ENCODE results near the gene AGFG2.
A peak's percentile ranks its signal among the peaks of the same experiment; 100 is the strongest.

AGFG2 gene

GRCh38 chr7:100489824-100490223 is 49.2 kb upstream of the AGFG2 start:
- TF ChIP-seq, protein P1, sequence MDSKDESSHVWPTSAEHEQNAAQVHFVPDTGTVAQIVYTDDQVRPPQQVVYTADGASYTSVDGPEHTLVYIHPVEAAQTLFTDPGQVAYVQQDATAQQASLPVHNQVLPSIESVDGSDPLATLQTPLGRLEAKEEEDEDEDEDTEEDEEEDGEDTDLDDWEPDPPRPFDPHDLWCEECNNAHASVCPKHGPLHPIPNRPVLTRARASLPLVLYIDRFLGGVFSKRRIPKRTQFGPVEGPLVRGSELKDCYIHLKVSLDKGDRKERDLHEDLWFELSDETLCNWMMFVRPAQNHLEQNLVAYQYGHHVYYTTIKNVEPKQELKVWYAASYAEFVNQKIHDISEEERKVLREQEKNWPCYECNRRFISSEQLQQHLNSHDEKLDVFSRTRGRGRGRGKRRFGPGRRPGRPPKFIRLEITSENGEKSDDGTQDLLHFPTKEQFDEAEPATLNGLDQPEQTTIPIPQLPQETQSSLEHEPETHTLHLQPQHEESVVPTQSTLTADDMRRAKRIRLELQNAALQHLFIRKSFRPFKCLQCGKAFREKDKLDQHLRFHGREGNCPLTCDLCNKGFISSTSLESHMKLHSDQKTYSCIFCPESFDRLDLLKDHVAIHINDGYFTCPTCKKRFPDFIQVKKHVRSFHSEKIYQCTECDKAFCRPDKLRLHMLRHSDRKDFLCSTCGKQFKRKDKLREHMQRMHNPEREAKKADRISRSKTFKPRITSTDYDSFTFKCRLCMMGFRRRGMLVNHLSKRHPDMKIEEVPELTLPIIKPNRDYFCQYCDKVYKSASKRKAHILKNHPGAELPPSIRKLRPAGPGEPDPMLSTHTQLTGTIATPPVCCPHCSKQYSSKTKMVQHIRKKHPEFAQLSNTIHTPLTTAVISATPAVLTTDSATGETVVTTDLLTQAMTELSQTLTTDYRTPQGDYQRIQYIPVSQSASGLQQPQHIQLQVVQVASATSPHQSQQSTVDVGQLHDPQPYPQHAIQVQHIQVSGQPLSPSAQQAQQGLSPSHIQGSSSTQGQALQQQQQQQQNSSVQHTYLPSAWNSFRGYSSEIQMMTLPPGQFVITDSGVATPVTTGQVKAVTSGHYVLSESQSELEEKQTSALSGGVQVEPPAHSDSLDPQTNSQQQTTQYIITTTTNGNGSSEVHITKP (tag by site-specific recombination; IDR thresholded peaks at IDR 0.05): 0 out of 2 replicates have a peak, but pooled peaks have one; percentile 17
- TF ChIP-seq KLF16 (tag by site-specific recombination; IDR thresholded peaks at IDR 0.05) (0 out of 2 replicates have a peak, but pooled peaks have one; percentile 30), ZNF48 (tag by site-specific recombination; IDR thresholded peaks at IDR 0.05) (no peak), ZXDB (tag by site-specific recombination; IDR thresholded peaks at IDR 0.05) (no peak), WT1 (tag by site-specific recombination; IDR thresholded peaks at IDR 0.05) (no peak), ZNF2 (tag by site-specific recombination; IDR thresholded peaks at IDR 0.05) (peak; percentile 62; the same call in 1 of the 2 replicates), ZSCAN23 (tag by site-specific recombination; IDR thresholded peaks at IDR 0.05) (no peak), ZNF354C (tag by site-specific recombination; IDR thresholded peaks at IDR 0.05; ENCODE audit: borderline replicate concordance, low read depth) (no peak), ZFHX2 (tag by site-specific recombination; conservative IDR thresholded peaks at IDR 0.05) (no peak), KLF10 (tag by site-specific recombination; IDR thresholded peaks at IDR 0.05) (peak; percentile 63; the same call in 1 of the 2 replicates), SETDB1 (IDR thresholded peaks at IDR 0.05; ENCODE audit: insufficient read length, low read length) (no peak), ZFP69B (tag by site-specific recombination; IDR thresholded peaks at IDR 0.05) (no peak), ZNF121 (tag by site-specific recombination; IDR thresholded peaks at IDR 0.05) (no peak), MYNN (tag by site-specific recombination; IDR thresholded peaks at IDR 0.05; ENCODE audit: borderline replicate concordance) (peak; percentile 88), KLF9 (tag by site-specific recombination; IDR thresholded peaks at IDR 0.05; ENCODE audit: low read depth) (peak; percentile 45), ZNF530 (tag by site-specific recombination; IDR thresholded peaks at IDR 0.05; ENCODE audit: low read depth) (no peak), ZFP37 (tag by site-specific recombination; IDR thresholded peaks at IDR 0.05) (no peak)
- TF ChIP-seq, protein P2, sequence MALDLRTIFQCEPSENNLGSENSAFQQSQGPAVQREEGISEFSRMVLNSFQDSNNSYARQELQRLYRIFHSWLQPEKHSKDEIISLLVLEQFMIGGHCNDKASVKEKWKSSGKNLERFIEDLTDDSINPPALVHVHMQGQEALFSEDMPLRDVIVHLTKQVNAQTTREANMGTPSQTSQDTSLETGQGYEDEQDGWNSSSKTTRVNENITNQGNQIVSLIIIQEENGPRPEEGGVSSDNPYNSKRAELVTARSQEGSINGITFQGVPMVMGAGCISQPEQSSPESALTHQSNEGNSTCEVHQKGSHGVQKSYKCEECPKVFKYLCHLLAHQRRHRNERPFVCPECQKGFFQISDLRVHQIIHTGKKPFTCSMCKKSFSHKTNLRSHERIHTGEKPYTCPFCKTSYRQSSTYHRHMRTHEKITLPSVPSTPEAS (tag by site-specific recombination; IDR thresholded peaks at IDR 0.05): peak; percentile 38; the same call in 1 of the 2 replicates
- Histone ChIP-seq H3K27ac (ENCODE audit: extremely low read depth, low read depth, low read length) (no peak overlapping the region), H3K9me3 (ENCODE audit: control insufficient read depth, insufficient read depth, low read depth, low read length) (no peaks in the 10 kb centered on the region), H3K36me3 (ENCODE audit: control insufficient read depth in 2 of 2, insufficient read depth in 1 of 2, low read length in 2 of 2) (no peaks in the 10 kb centered on the region), H3K4me3 (ENCODE audit: low read depth, low read length) (no peak overlapping the region), H3K4me1 (ENCODE audit: control insufficient read depth, insufficient read depth, low read length) (no peaks in the 10 kb centered on the region)
- ChIA-PET CTCF (interaction anchor here (0.8 to 1.1 kb wide), 4 partner anchors 13 to 69 kb away, joined by 3 to 7 read pairs (median 4); no protein-coding TSS in a partner anchor), POLR2A (interaction anchor here (0.6 to 1.0 kb wide), 5 partner anchors 9 to 61 kb away, joined by 3 to 5 read pairs (median 3); partner anchors contain the start of genes MEPCE, TSC22D4 and ZCWPW1)

- TF ChIP-seq HOXC10 (CRISPR knock-in tag; IDR thresholded peaks at IDR 0.05) (no peak), ZNF140 (tag by site-specific recombination; IDR thresholded peaks at IDR 0.05) (no peak), ZNF211 (tag by site-specific recombination; IDR thresholded peaks at IDR 0.05; ENCODE audit: low read depth) (no peak), ATF2 (tag by site-specific recombination; IDR thresholded peaks at IDR 0.05; ENCODE audit: low read depth) (no peak), MEIS1 (CRISPR knock-in tag; IDR thresholded peaks at IDR 0.05; ENCODE audit: borderline replicate concordance) (no peak), SCRT2 (tag by site-specific recombination; IDR thresholded peaks at IDR 0.05) (no peak), ZNF792 (tag by site-specific recombination; IDR thresholded peaks at IDR 0.05) (no peak)
- TF ChIP-seq, protein P3, sequence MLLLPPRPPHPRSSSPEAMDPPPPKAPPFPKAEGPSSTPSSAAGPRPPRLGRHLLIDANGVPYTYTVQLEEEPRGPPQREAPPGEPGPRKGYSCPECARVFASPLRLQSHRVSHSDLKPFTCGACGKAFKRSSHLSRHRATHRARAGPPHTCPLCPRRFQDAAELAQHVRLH (tag by site-specific recombination; IDR thresholded peaks at IDR 0.05): no peak
- TF ChIP-seq, protein P2 (tag by site-specific recombination; IDR thresholded peaks at IDR 0.05): no peak
- POLR2A ChIA-PET: interaction anchor here (0.6 to 1.0 kb wide), 5 partner anchors 10 to 61 kb away, joined by 3 to 5 read pairs (median 3); partner anchors contain the start of genes MEPCE, TSC22D4 and ZCWPW1
- H3K4me3 ChIP-seq (ENCODE audit: low read depth, low read length): no peak overlapping the region
Measured at GRCh38 chr7:100490483-100491191, 48.4 kb upstream of the AGFG2 start.

More at GRCh38 chr7:100490483-100491191, 48.4 kb upstream of the AGFG2 start:
- H3K36me3 ChIP-seq (ENCODE audit: control insufficient read depth in 2 of 2, insufficient read depth in 1 of 2, low read length in 2 of 2): no peaks in the 10 kb centered on the region
- no peak overlapping the region for H3K27ac ChIP-seq (ENCODE audit: extremely low read depth, low read depth, low read length)
- H3K9me3 ChIP-seq (ENCODE audit: control insufficient read depth, insufficient read depth, low read depth, low read length): no peaks in the 10 kb centered on the region
- CTCF ChIA-PET: interaction anchor here (0.7 to 1.1 kb wide), 4 partner anchors 14 to 98 kb away, joined by 3 to 7 read pairs (median 4); no protein-coding TSS in a partner anchor
- no peaks in the 10 kb centered on the region for H3K4me1 ChIP-seq (ENCODE audit: control insufficient read depth, insufficient read depth, low read length)
